ENCODE results near the gene KNDC1. TPM values are rescaled to one million over a fixed set of nuclear protein-coding genes. Genes with fewer than 3 reads are reported as not detected.

Gene KNDC1
- total RNA-seq, 2 donors from 2014 or later, result 0.29 to 0.32 TPM

DNA sequence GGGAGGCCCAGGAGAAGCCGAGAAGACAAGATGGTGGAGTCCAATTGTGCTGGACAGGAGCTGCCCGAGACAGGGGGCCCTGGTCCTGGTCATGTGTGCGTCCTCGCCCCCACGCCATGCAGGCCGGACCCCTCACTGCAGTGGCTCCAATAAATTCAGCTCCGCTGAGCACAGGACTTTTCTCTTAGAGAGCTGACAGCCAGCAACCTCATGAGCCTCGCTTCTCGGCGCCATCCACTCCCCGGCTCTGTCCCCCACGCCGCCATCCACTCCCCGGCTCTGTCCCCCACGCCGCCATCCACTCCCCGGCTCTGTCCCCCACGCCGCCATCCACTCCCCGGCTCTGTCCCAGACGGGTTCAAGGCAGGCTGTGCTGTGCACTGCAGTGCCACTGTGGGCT lies 67.2 kb downstream of the KNDC1 start:
- Histone ChIP-seq H3K9me3 (no peaks in the 10 kb centered on the region), H3K36me3 (no peaks in the 10 kb centered on the region), H3K9ac (ENCODE audit: low read depth in 2 of 2, low read length in 2 of 2) (no peak overlapping the region), H3K4me1 (no peaks in the 10 kb centered on the region), H3K27ac (no peak overlapping the region), H3K27me3 (peaks cover 38% of the 10 kb centered on the region), H3K4me3 (no peak overlapping the region)
- no peak for DNase-seq
- intact Hi-C loops (cut with DNase I), result no loop called here
- TF ChIP-seq, protein P1, sequence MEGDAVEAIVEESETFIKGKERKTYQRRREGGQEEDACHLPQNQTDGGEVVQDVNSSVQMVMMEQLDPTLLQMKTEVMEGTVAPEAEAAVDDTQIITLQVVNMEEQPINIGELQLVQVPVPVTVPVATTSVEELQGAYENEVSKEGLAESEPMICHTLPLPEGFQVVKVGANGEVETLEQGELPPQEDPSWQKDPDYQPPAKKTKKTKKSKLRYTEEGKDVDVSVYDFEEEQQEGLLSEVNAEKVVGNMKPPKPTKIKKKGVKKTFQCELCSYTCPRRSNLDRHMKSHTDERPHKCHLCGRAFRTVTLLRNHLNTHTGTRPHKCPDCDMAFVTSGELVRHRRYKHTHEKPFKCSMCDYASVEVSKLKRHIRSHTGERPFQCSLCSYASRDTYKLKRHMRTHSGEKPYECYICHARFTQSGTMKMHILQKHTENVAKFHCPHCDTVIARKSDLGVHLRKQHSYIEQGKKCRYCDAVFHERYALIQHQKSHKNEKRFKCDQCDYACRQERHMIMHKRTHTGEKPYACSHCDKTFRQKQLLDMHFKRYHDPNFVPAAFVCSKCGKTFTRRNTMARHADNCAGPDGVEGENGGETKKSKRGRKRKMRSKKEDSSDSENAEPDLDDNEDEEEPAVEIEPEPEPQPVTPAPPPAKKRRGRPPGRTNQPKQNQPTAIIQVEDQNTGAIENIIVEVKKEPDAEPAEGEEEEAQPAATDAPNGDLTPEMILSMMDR (IDR thresholded peaks at IDR 0.05), result no peak

DNA sequence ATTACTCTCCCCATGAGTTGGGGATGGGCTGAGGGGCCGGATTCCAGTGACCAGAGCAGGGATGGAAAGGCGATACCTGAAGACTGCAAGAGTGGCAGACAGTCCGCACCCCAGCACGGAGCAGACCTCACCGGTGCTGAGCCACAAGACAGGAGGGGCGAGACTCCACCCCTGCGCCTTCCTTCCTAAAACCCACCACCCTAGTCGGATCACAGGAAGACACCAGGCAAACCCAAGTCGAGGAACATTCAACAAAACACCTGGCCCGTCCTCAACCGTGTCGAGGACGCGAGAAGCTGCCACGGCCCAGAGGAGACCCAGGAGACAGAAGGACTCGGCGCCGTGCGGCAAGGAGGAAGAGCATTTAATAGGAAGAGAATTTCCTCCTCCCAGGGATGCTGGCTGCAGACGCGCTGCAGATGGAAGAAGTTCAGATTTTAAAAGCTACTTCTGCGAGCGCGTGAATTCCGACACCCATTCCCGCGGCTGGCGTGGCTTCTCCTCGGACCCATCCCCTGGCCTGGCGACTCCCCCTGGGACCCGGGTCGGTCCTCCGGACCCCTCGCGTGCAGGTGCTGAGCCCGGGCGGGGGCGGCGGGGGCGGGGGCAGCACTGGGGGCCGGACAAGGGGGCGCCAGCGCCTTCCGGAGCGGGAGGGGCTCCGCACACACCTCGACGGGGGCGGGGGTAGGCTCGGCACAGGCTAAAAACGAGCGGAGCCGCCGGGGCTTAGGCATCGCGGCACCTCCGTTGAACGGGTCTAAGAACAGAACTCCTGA lies 69.4 kb downstream of the KNDC1 start:
- no peak overlapping the region for H3K9ac ChIP-seq (ENCODE audit: low read depth in 2 of 2, low read length in 2 of 2)
- H3K27me3 ChIP-seq, result peaks cover 38% of the 10 kb centered on the region
- no peak overlapping the region for H3K27ac ChIP-seq
- H3K4me3 ChIP-seq, result no peak overlapping the region
- no peak for DNase-seq
- no peaks in the 10 kb centered on the region for H3K4me1 ChIP-seq
- no peaks in the 10 kb centered on the region for H3K9me3 ChIP-seq
- TF ChIP-seq, protein P1 (IDR thresholded peaks at IDR 0.05), result no peak
- H3K36me3 ChIP-seq, result no peaks in the 10 kb centered on the region
- intact Hi-C loops (cut with DNase I), result no loop called here

DNA sequence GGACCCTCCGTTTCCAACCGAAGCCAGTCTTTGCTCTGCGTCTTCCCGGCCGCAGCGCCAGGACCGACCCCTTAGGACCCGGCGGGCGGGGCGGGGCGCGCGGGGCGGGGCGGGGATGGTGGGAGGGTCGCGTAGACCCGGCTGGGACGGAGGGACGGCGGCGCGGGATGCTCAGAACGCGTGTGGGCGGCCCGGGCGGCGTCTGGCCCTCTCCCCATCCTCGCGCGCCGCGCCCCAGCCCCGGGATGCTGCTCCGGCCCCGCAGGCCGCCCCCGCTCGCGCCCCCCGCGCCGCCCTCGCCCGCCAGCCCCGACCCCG lies 70.0 kb downstream of the KNDC1 start, which contains the start of gene UTF1:
UTF1 (plus strand) TSS at position 174 of the 318 bp plus-strand sequence; CDS start at position 246, 72 bp downstream.
- no peak within 1 kb of the TSS for H3K4me3 ChIP-seq
- H3K27me3 ChIP-seq, result peaks cover 38% of the 10 kb centered on the region
- no peak for DNase-seq
- H3K27ac ChIP-seq, result no peak within 1 kb of the TSS
- H3K36me3 ChIP-seq, result no peaks in the 10 kb centered on the region
- TF ChIP-seq, protein P1 (IDR thresholded peaks at IDR 0.05), result no peak
- intact Hi-C loops (cut with DNase I), result no loop called here
- H3K9me3 ChIP-seq, result no peaks in the 10 kb centered on the region
- H3K4me1 ChIP-seq, result no peaks in the 10 kb centered on the region
- no peak within 1 kb of the TSS for H3K9ac ChIP-seq (ENCODE audit: low read depth in 2 of 2, low read length in 2 of 2)

DNA sequence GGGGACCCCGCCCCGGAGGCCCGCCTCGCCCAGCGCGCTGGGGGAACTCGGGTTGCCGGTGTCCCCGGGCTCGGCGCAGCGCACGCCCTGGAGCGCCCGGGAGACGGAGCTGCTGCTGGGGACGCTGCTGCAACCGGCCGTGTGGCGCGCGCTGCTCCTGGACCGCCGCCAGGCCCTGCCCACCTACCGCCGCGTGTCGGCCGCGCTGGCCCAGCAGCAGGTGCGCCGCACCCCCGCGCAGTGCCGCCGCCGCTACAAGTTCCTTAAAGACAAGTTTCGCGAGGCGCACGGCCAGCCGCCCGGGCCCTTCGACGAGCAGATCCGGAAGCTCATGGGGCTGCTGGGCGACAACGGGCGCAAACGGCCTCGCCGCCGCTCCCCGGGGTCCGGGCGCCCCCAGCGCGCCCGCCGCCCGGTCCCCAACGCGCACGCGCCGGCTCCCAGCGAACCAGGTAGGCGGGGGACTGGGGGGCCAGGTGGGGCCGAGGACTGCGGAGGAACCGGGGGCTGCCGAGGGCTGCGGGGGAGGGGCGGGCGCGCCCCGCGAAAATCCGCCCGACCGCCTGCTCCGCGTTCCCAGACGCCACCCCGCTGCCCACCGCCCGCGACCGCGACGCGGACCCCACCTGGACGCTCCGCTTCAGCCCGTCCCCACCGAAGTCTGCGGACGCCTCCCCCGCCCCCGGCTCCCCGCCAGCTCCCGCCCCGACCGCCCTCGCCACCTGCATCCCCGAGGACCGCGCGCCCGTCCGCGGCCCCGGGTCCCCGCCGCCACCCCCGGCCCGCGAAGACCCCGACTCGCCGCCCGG lies 70.6 kb downstream of the KNDC1 start:
- DNase-seq, result no peak
- H3K9me3 ChIP-seq, result no peaks in the 10 kb centered on the region
- H3K27ac ChIP-seq, result no peak overlapping the region
- H3K27me3 ChIP-seq, result peaks cover 43% of the 10 kb centered on the region
- no peak overlapping the region for H3K4me3 ChIP-seq
- intact Hi-C loops (cut with DNase I), result no loop called here
- no peak overlapping the region for H3K9ac ChIP-seq (ENCODE audit: low read depth in 2 of 2, low read length in 2 of 2)
- H3K4me1 ChIP-seq, result no peaks in the 10 kb centered on the region
- TF ChIP-seq, protein P1 (IDR thresholded peaks at IDR 0.05), result no peak
- H3K36me3 ChIP-seq, result no peaks in the 10 kb centered on the region

DNA sequence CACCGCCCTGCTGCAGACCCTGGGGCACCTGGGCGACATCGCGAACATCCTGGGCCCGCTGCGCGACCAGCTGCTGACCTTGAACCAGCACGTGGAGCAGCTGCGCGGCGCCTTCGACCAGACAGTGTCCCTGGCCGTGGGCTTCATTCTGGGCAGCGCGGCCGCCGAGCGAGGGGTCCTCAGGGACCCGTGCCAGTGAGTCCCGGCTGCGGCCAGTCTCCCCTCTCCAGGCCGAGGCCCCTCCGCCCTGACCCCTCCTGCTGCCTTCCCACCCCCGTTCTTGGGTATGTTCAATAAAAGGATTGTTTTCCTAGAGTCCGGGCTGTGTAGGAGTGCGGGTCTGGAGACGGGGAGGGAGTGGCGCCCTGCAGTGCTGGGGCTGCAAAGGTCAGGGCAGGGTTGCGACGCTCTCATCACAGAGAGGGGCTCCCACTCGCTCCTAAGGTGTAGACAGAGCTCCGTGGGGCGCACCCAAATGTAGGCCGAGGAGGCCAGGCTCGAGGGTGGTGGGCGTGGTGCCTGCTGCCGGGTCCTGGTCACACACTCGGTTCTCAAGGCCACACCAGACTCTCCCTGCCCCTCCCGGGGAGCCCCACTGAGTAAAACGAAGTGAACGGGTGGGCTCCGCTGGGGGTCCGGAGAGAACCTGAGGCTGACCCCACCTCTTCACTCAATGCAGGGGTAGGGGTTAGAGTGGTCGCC lies 71.4 kb downstream of the KNDC1 start:
- DNase-seq, result no peak
- peaks cover 50% of the 10 kb centered on the region for H3K27me3 ChIP-seq

More for the DNA sequence above, 71.4 kb downstream of the KNDC1 start:
- intact Hi-C loops (cut with DNase I), result no loop called here
- Histone ChIP-seq H3K36me3 (no peaks in the 10 kb centered on the region), H3K27ac (no peak overlapping the region), H3K4me1 (no peaks in the 10 kb centered on the region), H3K4me3 (no peak overlapping the region), H3K9ac (ENCODE audit: low read depth in 2 of 2, low read length in 2 of 2) (no peak overlapping the region), H3K9me3 (no peaks in the 10 kb centered on the region)
- TF ChIP-seq, protein P1 (IDR thresholded peaks at IDR 0.05), result no peak

Measured in colonic mucosa (tissue), 4 donors.